H9 (cell line): Measurements from ENCODE around the gene CFAP46. TPM values are rescaled to one million over a fixed set of nuclear protein-coding genes. Genes with fewer than 3 reads are reported as not detected.

ENCODE experiments used
- DNase-seq: peaks from one replicate; pipeline ENCODE4 v3.0.0-alpha.2; 2017
- H2AFZ ChIP-seq: one replicate; pipeline ENCODE4 v1.6.1; 2013; ENCODE audit warnings: mild to moderate bottlenecking, low read length, control low read depth, moderate library complexity
- H2AK5ac ChIP-seq: 2 replicates; pipeline ENCODE4 v1.6.1; 2013; ENCODE audit warnings: low read length, control low read depth, mixed read lengths; ENCODE audit not compliant: insufficient read length
- H2BK120ac ChIP-seq: one replicate; pipeline ENCODE4 v1.6.1; 2013; ENCODE audit warnings: low read depth, mild to moderate bottlenecking, low read length, control low read depth, inconsistent platforms; ENCODE audit not compliant: poor library complexity, severe bottlenecking
- H2BK12ac ChIP-seq: 2 replicates; pipeline ENCODE4 v1.6.1; 2013; ENCODE audit warnings: low read length, control low read depth, mixed read lengths, low read depth; ENCODE audit not compliant: insufficient read length
- H2BK15ac ChIP-seq: 2 replicates; pipeline ENCODE4 v1.6.1; 2013; ENCODE audit warnings: low read depth, low read length, control low read depth
- H2BK20ac ChIP-seq: one replicate; pipeline ENCODE4 v1.6.1; 2013; ENCODE audit warnings: low read depth, mild to moderate bottlenecking, low read length, control low read depth, inconsistent platforms; ENCODE audit not compliant: poor library complexity, severe bottlenecking
- H2BK5ac ChIP-seq: 2 replicates; pipeline ENCODE4 v1.6.1; 2013; ENCODE audit warnings: low read length, control low read depth, mixed read lengths; ENCODE audit not compliant: insufficient read length
- H3K14ac ChIP-seq: 2 replicates; pipeline ENCODE4 v1.6.1; 2013; ENCODE audit warnings: low read length, control low read depth; ENCODE audit not compliant: insufficient read depth
- H3K18ac ChIP-seq: 2 replicates; pipeline ENCODE4 v1.6.1; 2013; ENCODE audit warnings: low read depth, mild to moderate bottlenecking, mixed read lengths, low read length, control low read depth; ENCODE audit not compliant: insufficient read length
- H3K23ac ChIP-seq: 2 replicates; pipeline ENCODE4 v1.6.1; 2013; ENCODE audit warnings: low read length, control low read depth, mixed read lengths, low read depth; ENCODE audit not compliant: insufficient read length
- H3K23me2 ChIP-seq: 2 replicates; pipeline ENCODE4 v1.6.1; 2013; ENCODE audit warnings: low read depth, mild to moderate bottlenecking, mixed read lengths, low read length, control low read depth; ENCODE audit not compliant: insufficient read length, poor library complexity, severe bottlenecking
- H3K27ac ChIP-seq: 2 replicates; pipeline ENCODE4 v1.5.1; 2013; ENCODE audit warnings: low read length, control low read depth, mixed read lengths, low read depth; ENCODE audit not compliant: insufficient read length
- H3K27me3 ChIP-seq: 2 replicates; pipeline ENCODE4 v1.6.1; 2013; ENCODE audit warnings: low read length, control low read depth, inconsistent platforms; ENCODE audit not compliant: insufficient read depth
- H3K4ac ChIP-seq: 2 replicates; pipeline ENCODE4 v1.6.1; 2013; ENCODE audit warnings: low read depth, mild to moderate bottlenecking, control low read depth, inconsistent platforms, low read length, moderate library complexity
- H3K4me1 ChIP-seq: 2 replicates; pipeline ENCODE4 v1.6.1; 2013; ENCODE audit warnings: low read length, control low read depth, inconsistent platforms; ENCODE audit not compliant: insufficient read depth
- H3K4me2 ChIP-seq: 2 replicates; pipeline ENCODE4 v1.6.1; 2013; ENCODE audit warnings: low read length, control low read depth, mixed read lengths; ENCODE audit not compliant: insufficient read length, insufficient read depth
- H3K56ac ChIP-seq: 2 replicates; pipeline ENCODE4 v1.6.1; 2013; ENCODE audit warnings: low read depth, mild to moderate bottlenecking, mixed read lengths, low read length, control low read depth; ENCODE audit not compliant: insufficient read length
- H3K79me1 ChIP-seq: 2 replicates; pipeline ENCODE4 v1.6.1; 2013; ENCODE audit warnings: low read depth, mild to moderate bottlenecking, moderate library complexity, low read length, control low read depth, inconsistent platforms; ENCODE audit not compliant: insufficient read depth, poor library complexity, severe bottlenecking
- H3K79me2 ChIP-seq: 2 replicates; pipeline ENCODE4 v1.6.1; 2013; ENCODE audit warnings: low read length, control low read depth, inconsistent platforms; ENCODE audit not compliant: insufficient read depth
- H3K9ac ChIP-seq: 2 replicates; pipeline ENCODE4 v1.6.1; 2013; ENCODE audit warnings: low read length, control low read depth, mixed read lengths; ENCODE audit not compliant: insufficient read length; ENCODE audit errors: extremely low read depth
- H3K9me3 ChIP-seq: one replicate; pipeline ENCODE4 v1.6.1; 2013; ENCODE audit warnings: low read depth, low read length, inconsistent platforms; ENCODE audit not compliant: control insufficient read depth
- H3T11ph ChIP-seq: one replicate; pipeline ENCODE4 v1.6.1; 2013; ENCODE audit warnings: mild to moderate bottlenecking, low read length, control low read depth, inconsistent platforms
- H4K20me1 ChIP-seq: one replicate; pipeline ENCODE4 v1.6.1; 2013; ENCODE audit not compliant: control insufficient read depth, insufficient read length, insufficient read depth
- H4K5ac ChIP-seq: 2 replicates; pipeline ENCODE4 v1.6.1; 2013; ENCODE audit warnings: low read depth, mild to moderate bottlenecking, mixed read lengths, low read length, control low read depth; ENCODE audit not compliant: insufficient read length
- H4K8ac ChIP-seq: replicated peaks from 2 replicates; pipeline ENCODE4 v1.6.1; 2013; ENCODE audit warnings: low read length, control low read depth, mixed read lengths, low read depth; ENCODE audit not compliant: insufficient read length
- H4K91ac ChIP-seq: 2 replicates; pipeline ENCODE4 v1.6.1; 2013; ENCODE audit warnings: low read depth, mild to moderate bottlenecking, moderate library complexity, mixed read lengths, low read length, control low read depth; ENCODE audit not compliant: insufficient read length
- H3K27ac Mint-ChIP-seq, 3 experiments: 2 replicates in 2 of 3; 3 replicates in 1 of 3; pipeline ENCODE4 v1.8.0; 2020 to 2021; ENCODE audit warnings: mixed read lengths in 3 of 3, mild to moderate bottlenecking in 1 of 3, moderate library complexity in 1 of 3
- H3K27me3 Mint-ChIP-seq: 2 replicates; pipeline ENCODE4 v1.8.0; 2021; ENCODE audit warnings: low read depth, mild to moderate bottlenecking, moderate library complexity, mixed read lengths
- H3K36me3 Mint-ChIP-seq, 3 experiments: 2 replicates in 2 of 3; 3 replicates in 1 of 3; pipeline ENCODE4 v1.8.0; 2020 to 2021; ENCODE audit warnings: low read depth in 3 of 3, mixed read lengths in 3 of 3; ENCODE audit not compliant: insufficient read depth in 1 of 3
- H3K4me1 Mint-ChIP-seq, 2 experiments: 2 replicates each; pipeline ENCODE4 v1.8.0; 2020; ENCODE audit warnings: mixed read lengths in 2 of 2
- H3K4me3 Mint-ChIP-seq, 2 experiments: 2 replicates in 1 of 2; 3 replicates in 1 of 2; pipeline ENCODE4 v1.8.0; 2020 to 2021; ENCODE audit warnings: mild to moderate bottlenecking in 2 of 2, mixed read lengths in 2 of 2, moderate library complexity in 1 of 2
- H3K9me3 Mint-ChIP-seq, 2 experiments: 2 replicates in 1 of 2; 3 replicates in 1 of 2; pipeline ENCODE4 v1.8.0; 2020; ENCODE audit warnings: mild to moderate bottlenecking in 2 of 2, mixed read lengths in 2 of 2, moderate library complexity in 1 of 2
- CTCF ChIP-seq: fragments of 200-600 bp; sonication (generic); conservative IDR thresholded peaks from 3 replicates; pipeline ENCODE4 v1.8.0; 2021; ENCODE audit warnings: antibody characterized with exemption, mild to moderate bottlenecking
- WGBS: extraction: QIAGEN DNeasy Blood & Tissue Kit; methylation state at CpG from one replicate; pipeline ENCODE4 v1.1.7; 2013; ENCODE audit warnings: missing lambda C conversion rate, low lambda C conversion rate, mixed read lengths; ENCODE audit not compliant: insufficient read length; ENCODE audit errors: extremely low coverage; 5-methylcytosine and 5-hydroxymethylcytosine counted together
- total RNA-seq: library from RNA; stranded (reverse); gene quantifications from 2 replicates; pipeline ENCODE4 v1.2.1, GENCODE V29; 2021

CFAP46 gene
- total RNA-seq, 1 experiment from 2014 or later, result 3.1 TPM

DNA sequence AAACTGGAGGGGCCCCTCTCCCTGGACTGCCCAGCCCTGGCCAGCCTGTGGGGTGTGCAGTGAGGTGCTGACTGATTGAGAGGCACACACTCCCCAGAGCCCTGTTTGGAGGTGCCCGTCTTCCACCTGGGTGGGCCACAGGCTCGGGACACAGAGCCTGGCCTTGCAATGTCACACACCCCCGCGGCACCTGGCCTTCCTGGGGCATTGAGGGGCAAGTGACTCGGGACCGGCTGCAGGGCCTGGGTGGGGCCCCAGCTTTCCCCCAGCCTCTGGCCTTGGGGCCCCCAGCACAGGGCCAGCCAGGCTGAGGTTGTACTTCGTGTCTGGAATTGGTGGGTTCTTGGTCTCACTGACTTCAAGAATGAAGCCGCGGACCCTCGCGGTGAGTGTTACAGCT is 142.5 kb downstream of the CFAP46 start:
- Histone ChIP-seq H4K91ac (no peak overlapping the region), H3K9ac (no peak overlapping the region), H2BK12ac (no peak overlapping the region)

More for the DNA sequence above, 142.5 kb downstream of the CFAP46 start:
- Histone ChIP-seq H3K27ac (no peak overlapping the region), H3K23me2 (no peaks in the 10 kb centered on the region), H4K8ac (no peak overlapping the region), H3K4me2 (no peak overlapping the region), H3K4me1 (no peaks in the 10 kb centered on the region), H3K56ac (no peak overlapping the region), H2AFZ (no peak overlapping the region), H3K18ac (no peak overlapping the region), H3K79me1 (no peaks in the 10 kb centered on the region), H3K9me3 (no peaks in the 10 kb centered on the region), H3K23ac (no peak overlapping the region), H2BK15ac (no peak overlapping the region), H3K14ac (no peak overlapping the region), H3T11ph (no peak overlapping the region), H2BK120ac (no peak overlapping the region), H2BK5ac (no peak overlapping the region), H3K4ac (no peak overlapping the region), H3K79me2 (no peaks in the 10 kb centered on the region), H4K20me1 (no peaks in the 10 kb centered on the region), H2BK20ac (no peak overlapping the region), H2AK5ac (no peak overlapping the region), H3K27me3 (no peaks in the 10 kb centered on the region), H4K5ac (no peak overlapping the region)
- Mint-ChIP-seq H3K27ac (no peak overlapping the region), H3K4me3 (no peak overlapping the region), H3K9me3 (peaks cover 0 to 6% of the 10 kb centered on the region in 2 experiments; a peak in 3 of 5 replicates), H3K4me1 (peaks cover 0 to 6% of the 10 kb centered on the region in 2 experiments; a peak in 2 of 4 replicates), H3K27me3 (peaks cover 4% of the 10 kb centered on the region), H3K36me3 (no peaks in the 10 kb centered on the region; a peak in 2 of 7 replicates)
- no CpG with 5 or more reads among the region's 11 CpGs for WGBS
- no peak for DNase-seq
- TF ChIP-seq CTCF, result no peak
